Kidney (tissue), 14 donors: ENCODE measurements around the gene DDX10. TPM values are rescaled to one million over a fixed set of nuclear protein-coding genes. Genes with fewer than 3 reads are reported as not detected.

Source experiments
- DNase-seq, 5 donors: peaks; one replicate each; pipeline ENCODE4 v3.0.0-alpha.2; 2013 to 2020
- FAIRE-seq: peaks from 2 replicates; lab custom pipeline; 2012; peaks lifted over from hg19 to GRCh38; lab: Jason Lieb, UNC
- H3K27ac ChIP-seq, 2 donors: one replicate each; pipeline ENCODE4 v1.7.0; 2013; ENCODE audit warnings: low read depth in 2 of 2, low read length in 2 of 2, inconsistent platforms in 1 of 2
- H3K27me3 ChIP-seq: one replicate; pipeline ENCODE4 v1.7.1; 2013; ENCODE audit warnings: low read length, inconsistent platforms; ENCODE audit not compliant: control insufficient read depth, insufficient read depth
- H3K36me3 ChIP-seq, 3 donors: one replicate each; pipeline versions ENCODE4 v1.7.0 to v1.7.1; 2013; ENCODE audit warnings: low read length in 3 of 3, control low read depth in 1 of 3, inconsistent platforms in 1 of 3; ENCODE audit not compliant: insufficient read depth in 3 of 3, control insufficient read depth in 2 of 3
- H3K4me1 ChIP-seq, 3 donors: one replicate each; pipeline versions ENCODE4 v1.7.0 to v1.7.1; 2013; ENCODE audit warnings: low read length in 3 of 3, inconsistent platforms in 1 of 3, low read depth in 1 of 3; ENCODE audit not compliant: control insufficient read depth in 2 of 3, insufficient read depth in 2 of 3
- H3K4me3 ChIP-seq, 3 donors: one replicate each; pipeline versions ENCODE4 v1.7.0 to v1.8.1; 2013; ENCODE audit warnings: low read length in 3 of 3, control low read depth in 1 of 3, inconsistent platforms in 1 of 3
- H3K9ac ChIP-seq, 3 donors: one replicate each; pipeline versions ENCODE4 v1.7.0 to v1.7.1; 2013; ENCODE audit warnings: low read length in 3 of 3, control low read depth in 1 of 3, inconsistent platforms in 1 of 3
- H3K9me3 ChIP-seq, 3 donors: one replicate each; pipeline versions ENCODE4 v1.7.0 to v1.7.1; 2013; ENCODE audit warnings: low read length in 3 of 3, control low read depth in 1 of 3, inconsistent platforms in 1 of 3; ENCODE audit not compliant: control insufficient read depth in 2 of 3, insufficient read depth in 1 of 3
- CTCF ChIP-seq: IDR thresholded peaks from 3 replicates; pipeline ENCODE4 v1.5.1; 2012; ENCODE audit warnings: mild to moderate bottlenecking, moderate library complexity, borderline replicate concordance; ENCODE audit not compliant: insufficient read depth; ENCODE audit errors: extremely low read depth
- intact Hi-C: fragments of 100-400 bp; cut with DNase I; formaldehyde crosslinking; loops from one replicate; pipeline ENCODE4 v1.11.1; 2022
- polyA plus RNA-seq: library from polyadenylated mRNA; stranded (reverse); fragments of 350-450 nt; fragmentation: Illumina TruSeq; extraction: RNeasy Lipid Tissue Mini Kit (QIAGEN cat#74804); gene quantifications from one replicate; pipeline ENCODE4 v1.2.3, GENCODE V29; 2014; ENCODE audit warnings: low read depth, low replicate concordance; ENCODE audit not compliant: insufficient read depth
- total RNA-seq: library from RNA; stranded (reverse); fragmentation: NEBNext Ultra II Directional; extraction: Animal tissue kit (Norgen Biotek cat#: 25700); gene quantifications from one replicate; pipeline ENCODE4 v1.2.1, GENCODE V29; 2021
- donor health status: control.
- donor health status: control.
- donor health status: control.
- donor health status: control.
- donor health status: control.
- donor health status: DM: yes; HTN: yes; CAD: no.
- donor health status: Normal renal cell carcinoma (clear cell type).

The DDX10 gene
- total and polyA plus RNA-seq, 2 donors from 2014 or later = 24.8 to 79.2 TPM

- TF ChIP-seq CTCF = no peak
- H3K36me3 ChIP-seq = no peaks in the 10 kb centered on the region
- no peaks in the 10 kb centered on the region for H3K27me3 ChIP-seq
- H3K4me1 ChIP-seq = no peaks in the 10 kb centered on the region
- no peak for DNase-seq
- no peak overlapping the region for H3K9ac ChIP-seq
- intact Hi-C loops = no loop called here
- no peak for FAIRE-seq
- H3K9me3 ChIP-seq = peaks cover 0 to 4% (median 0%) of the 10 kb centered on the region in 3 donors
- H3K27ac ChIP-seq = no peak overlapping the region
- H3K4me3 ChIP-seq = no peak overlapping the region
These were observed 159.7 kb downstream of the DDX10 start for GRCh38 chr11:108824545-108824944.

- no peak overlapping the region for H3K27ac ChIP-seq
- peaks cover 0 to 4% (median 0%) of the 10 kb centered on the region in 3 donors for H3K9me3 ChIP-seq
- DNase-seq (no peak), FAIRE-seq (no peak)
- no peak overlapping the region for H3K4me3 ChIP-seq
- H3K36me3 ChIP-seq = no peaks in the 10 kb centered on the region
- H3K9ac ChIP-seq = no peak overlapping the region
- intact Hi-C loops = no loop called here
- H3K4me1 ChIP-seq = no peaks in the 10 kb centered on the region
- no peak for TF ChIP-seq CTCF
- no peaks in the 10 kb centered on the region for H3K27me3 ChIP-seq
These were observed 160.5 kb downstream of the DDX10 start for GRCh38 chr11:108825381-108825780.

- Histone ChIP-seq H3K36me3 (no peaks in the 10 kb centered on the region), H3K27ac (no peak overlapping the region), H3K9ac (no peak overlapping the region), H3K4me1 (no peaks in the 10 kb centered on the region), H3K4me3 (no peak overlapping the region), H3K9me3 (peaks cover 0 to 4% (median 0%) of the 10 kb centered on the region in 3 donors), H3K27me3 (no peaks in the 10 kb centered on the region)
- TF ChIP-seq CTCF = no peak
- no peak for DNase-seq
- no peak for FAIRE-seq
- intact Hi-C loops = no loop called here
These were observed 161.3 kb downstream of the DDX10 start for GRCh38 chr11:108826136-108826535.

GRCh38 chr11:108835624-108836023 lies 170.8 kb downstream of the DDX10 start:
- Histone ChIP-seq H3K4me3 (no peak overlapping the region), H3K36me3 (no peaks in the 10 kb centered on the region), H3K4me1 (peaks cover 0 to 13% (median 0%) of the 10 kb centered on the region in 3 donors), H3K27me3 (no peaks in the 10 kb centered on the region), H3K9me3 (no peaks in the 10 kb centered on the region), H3K9ac (no peak overlapping the region), H3K27ac (no peak overlapping the region)
- no peak for TF ChIP-seq CTCF
- intact Hi-C loops = no loop called here
- no peak for DNase-seq
- FAIRE-seq = no peak
